Measurements from ENCODE around the gene TSPAN12. TPM values are rescaled to one million over a fixed set of nuclear protein-coding genes. Genes with fewer than 3 reads are reported as not detected.

Gene TSPAN12
- polyA plus RNA-seq, 1 donor (not counting 4 experiments of a cell fraction or from before 2014, with no cell fraction given): 0.47 TPM

- DNase-seq (ENCODE audit: low read depth, low spot score) (no peak), FAIRE-seq (no peak)
- no peak for TF ChIP-seq CTCF (optimal IDR thresholded peaks at IDR 0.05 in 1 of 3, IDR thresholded peaks at IDR 0.05 in 1 of 3, conservative IDR thresholded peaks at IDR 0.05 in 1 of 3; ENCODE audit: extremely low read depth in 1 of 3, insufficient read depth in 2 of 3, low read length in 3 of 3)
- TF ChIP-seq EZH2 (IDR thresholded peaks at IDR 0.05; ENCODE audit: low read length): no peak
Measured at GRCh38 chr7:120859459-120859858, 1.5 kb upstream of the TSPAN12 start.

GRCh38 chr7:120856621-120857352 lies 1.2 kb downstream of the TSPAN12 start:
- Histone ChIP-seq H3K4me2 (ENCODE audit: control insufficient read depth, extremely low read depth, insufficient read depth, low read depth, low read length) (peak overlapping the region; percentile 91), H3K27me3 (ENCODE audit: control insufficient read depth, extremely low read depth, insufficient read depth, low read length) (peaks cover 28% of the 10 kb centered on the region), H3K9ac (ENCODE audit: control insufficient read depth, extremely low read depth, insufficient read depth, low read length) (no peak overlapping the region), H3K36me3 (ENCODE audit: control insufficient read depth in 2 of 2, extremely low read depth in 1 of 2, insufficient read depth in 2 of 2, low read length in 2 of 2) (no peaks in the 10 kb centered on the region), H3K4me3 (ENCODE audit: control insufficient read depth in 2 of 3, extremely low read depth in 1 of 3, insufficient read depth in 2 of 3, low read depth in 1 of 3, low read length in 3 of 3) (peak overlapping the region in 2 of 3 experiments; percentile 56), H3K4me1 (ENCODE audit: control insufficient read depth, extremely low read depth, insufficient read depth, low read length) (no peaks in the 10 kb centered on the region), H3K79me2 (ENCODE audit: control insufficient read depth, insufficient read depth, low read length) (no peaks in the 10 kb centered on the region), H2AFZ (ENCODE audit: control insufficient read depth, low read length) (peak overlapping the region; percentile 54), H3K9me1 (ENCODE audit: control insufficient read depth, extremely low read depth, insufficient read depth, low read length) (no peaks in the 10 kb centered on the region), H3K9me3 (ENCODE audit: control insufficient read depth, low read depth, low read length) (no peaks in the 10 kb centered on the region), H4K20me1 (ENCODE audit: control insufficient read depth, extremely low read depth, insufficient read depth, low read length) (no peaks in the 10 kb centered on the region), H3K27ac (ENCODE audit: control insufficient read depth, insufficient read depth, low read length) (no peak overlapping the region)
- FAIRE-seq (no peak), DNase-seq (ENCODE audit: low read depth, low spot score) (no peak)
- dilution Hi-C loops (cut with MboI; ENCODE audit: extremely low pct_ligation_motif_present, low sequenced_read_pairs): no loop called here
- TF ChIP-seq CTCF (optimal IDR thresholded peaks at IDR 0.05 in 1 of 3, IDR thresholded peaks at IDR 0.05 in 1 of 3, conservative IDR thresholded peaks at IDR 0.05 in 1 of 3; ENCODE audit: extremely low read depth in 1 of 3, insufficient read depth in 2 of 3, low read length in 3 of 3) (no peak), EZH2 (IDR thresholded peaks at IDR 0.05; ENCODE audit: low read length) (peak; percentile 92)

More at GRCh38 chr7:120859459-120859858, 1.5 kb upstream of the TSPAN12 start:
- Histone ChIP-seq H3K9me1 (ENCODE audit: control insufficient read depth, extremely low read depth, insufficient read depth, low read length) (no peaks in the 10 kb centered on the region), H3K4me2 (ENCODE audit: control insufficient read depth, extremely low read depth, insufficient read depth, low read depth, low read length) (no peak overlapping the region), H2AFZ (ENCODE audit: control insufficient read depth, low read length) (no peak overlapping the region), H3K79me2 (ENCODE audit: control insufficient read depth, insufficient read depth, low read length) (no peaks in the 10 kb centered on the region), H3K36me3 (ENCODE audit: control insufficient read depth in 2 of 2, extremely low read depth in 1 of 2, insufficient read depth in 2 of 2, low read length in 2 of 2) (no peaks in the 10 kb centered on the region), H3K4me1 (ENCODE audit: control insufficient read depth, extremely low read depth, insufficient read depth, low read length) (no peaks in the 10 kb centered on the region), H3K27ac (ENCODE audit: control insufficient read depth, insufficient read depth, low read length) (no peak overlapping the region), H4K20me1 (ENCODE audit: control insufficient read depth, extremely low read depth, insufficient read depth, low read length) (no peaks in the 10 kb centered on the region), H3K9me3 (ENCODE audit: control insufficient read depth, low read depth, low read length) (no peaks in the 10 kb centered on the region), H3K9ac (ENCODE audit: control insufficient read depth, extremely low read depth, insufficient read depth, low read length) (no peak overlapping the region), H3K27me3 (ENCODE audit: control insufficient read depth, extremely low read depth, insufficient read depth, low read length) (peaks cover 28% of the 10 kb centered on the region), H3K4me3 (ENCODE audit: control insufficient read depth in 2 of 3, extremely low read depth in 1 of 3, insufficient read depth in 2 of 3, low read depth in 1 of 3, low read length in 3 of 3) (no peak overlapping the region)
- dilution Hi-C loops (cut with MboI; ENCODE audit: extremely low pct_ligation_motif_present, low sequenced_read_pairs): no loop called here
